Measurements from ENCODE around the gene PRICKLE1. TPM values are rescaled to one million over a fixed set of nuclear protein-coding genes. Genes with fewer than 3 reads are reported as not detected.
A peak's percentile ranks its signal among the peaks of the same experiment; 100 is the strongest.

The PRICKLE1 gene
- total RNA-seq, 1 experiment from 2014 or later, result 20.1 TPM

- Histone ChIP-seq H3K27ac (ENCODE audit: low read length) (peak overlapping the region; percentile 51), H3K4me3 (ENCODE audit: low read depth in 2 of 2, low read length in 2 of 2) (peak overlapping the region; percentile 64 to 67), H3K27me3 (ENCODE audit: control insufficient read depth, insufficient read depth, low read length) (peaks cover 17% of the 10 kb centered on the region), H3K36me3 (ENCODE audit: control insufficient read depth, insufficient read depth, low read length) (no peaks in the 10 kb centered on the region), H3K9me3 (ENCODE audit: control insufficient read depth, insufficient read depth, low read depth, low read length) (no peaks in the 10 kb centered on the region), H3K4me1 (ENCODE audit: control insufficient read depth, insufficient read depth, low read length) (peaks cover 19% of the 10 kb centered on the region)
- ATAC-seq (no peak), DNase-seq (ENCODE audit: low read depth, low spot score) (no peak)
- intact Hi-C loops (cut with micrococcal nuclease; ENCODE audit: unreplicated experiment), result loop anchor here (5.0 kb wide), 1 partner anchor 694 kb away; no protein-coding TSS in a partner anchor
- in situ Hi-C loops (cut with HindIII; ENCODE audit: low pct_unique_long_range_greater_than_20kb, low sequenced_read_pairs), result no loop called here
- CTCF ChIA-PET, result interaction anchor here (0.7 kb wide), 1 partner anchor 696 kb away, joined by 5 read pairs; no protein-coding TSS in a partner anchor
- TF ChIP-seq TCF7L2 (IDR thresholded peaks at IDR 0.05; ENCODE audit: low read depth, low read length) (no peak), SIN3A (IDR thresholded peaks at IDR 0.05; ENCODE audit: borderline replicate concordance, insufficient read depth, low read depth, low read length) (peak; percentile 32; the same call in 1 of the 2 replicates), CTCF (IDR thresholded peaks at IDR 0.05) (no peak)
- TSS peak; percentile 58 for BruUV-seq (replicated peaks)
- POLR2A ChIA-PET, result interaction anchor here (0.5 to 1.1 kb wide), 2 partner anchors 82 to 451 kb away, joined by 3 read pairs; no protein-coding TSS in a partner anchor
These were observed 1.7 kb downstream of the PRICKLE1 start for GRCh38 chr12:42587601-42588523.

GRCh38 chr12:42586268-42586667, 3.3 kb downstream of the PRICKLE1 start:
- H3K27ac ChIP-seq (ENCODE audit: low read length), result peak overlapping the region; percentile 18; the same call in 1 of the 2 replicates
- TF ChIP-seq SIN3A (IDR thresholded peaks at IDR 0.05; ENCODE audit: borderline replicate concordance, insufficient read depth, low read depth, low read length) (no peak), TCF7L2 (IDR thresholded peaks at IDR 0.05; ENCODE audit: low read depth, low read length) (no peak), POLR2AphosphoS5 (IDR thresholded peaks at IDR 0.05; ENCODE audit: low read depth, low read length) (no peak), REST (IDR thresholded peaks at IDR 0.05; ENCODE audit: insufficient read depth in 1 of 2, low read depth in 2 of 2, low read length in 1 of 2) (no peak), CTCF (IDR thresholded peaks at IDR 0.05) (peak; percentile 19; the same call in 1 of the 2 replicates)
- H3K27me3 ChIP-seq (ENCODE audit: control insufficient read depth, insufficient read depth, low read length), result peaks cover 17% of the 10 kb centered on the region
- no peaks in the 10 kb centered on the region for H3K36me3 ChIP-seq (ENCODE audit: control insufficient read depth, insufficient read depth, low read length)
- ChIA-PET POLR2A (interaction anchor here (1.1 kb wide), 1 partner anchor 83 kb away, joined by 3 read pairs; no protein-coding TSS in a partner anchor), CTCF (no interaction called here)
- no peak overlapping the region for H3K4me3 ChIP-seq (ENCODE audit: low read depth in 2 of 2, low read length in 2 of 2)
- H3K4me1 ChIP-seq (ENCODE audit: control insufficient read depth, insufficient read depth, low read length), result peaks cover 19% of the 10 kb centered on the region
- ATAC-seq (no peak), DNase-seq (ENCODE audit: low read depth, low spot score) (no peak)
- intact Hi-C loops (cut with micrococcal nuclease; ENCODE audit: unreplicated experiment), result loop anchor here (5.0 kb wide), 1 partner anchor 696 kb away; no protein-coding TSS in a partner anchor
- H3K9me3 ChIP-seq (ENCODE audit: control insufficient read depth, insufficient read depth, low read depth, low read length), result no peaks in the 10 kb centered on the region
- in situ Hi-C loops (cut with HindIII; ENCODE audit: low pct_unique_long_range_greater_than_20kb, low sequenced_read_pairs), result no loop called here
- BruUV-seq (replicated peaks), result no TSS peak
